CD4-positive, CD25-positive, alpha-beta regulatory T cell (primary cell): Measurements from ENCODE around the gene SORCS3. TPM values are rescaled to one million over a fixed set of nuclear protein-coding genes. Genes with fewer than 3 reads are reported as not detected.
A peak's percentile ranks its signal among the peaks of the same experiment; 100 is the strongest.

Experiments used
- ATAC-seq, 2 donors: fragments of 150-1000 bp; cut with Tn5 transposase; one replicate each; pipeline ENCODE4 v1.10.0; 2021; ENCODE audit warnings: low read depth in 2 of 2, moderate number of reproducible peaks in 2 of 2, moderate library complexity in 1 of 2
- DNase-seq, 3 donors: peaks; one replicate each; pipeline versions ENCODE4 v3.0.0 to v3.0.0-alpha.2; 2012 to 2022; ENCODE audit warnings: mixed read lengths in 1 of 3
- H3K27ac ChIP-seq: one replicate; pipeline ENCODE4 v1.7.0; 2013; ENCODE audit warnings: mild to moderate bottlenecking, low read length; ENCODE audit not compliant: insufficient read depth, poor library complexity, severe bottlenecking
- H3K27me3 ChIP-seq: one replicate; pipeline ENCODE4 v1.7.0; 2013; ENCODE audit warnings: low read length; ENCODE audit not compliant: control insufficient read depth, insufficient read depth
- H3K36me3 ChIP-seq: one replicate; pipeline ENCODE4 v1.7.0; 2013; ENCODE audit warnings: mild to moderate bottlenecking, low read length, moderate library complexity; ENCODE audit not compliant: control insufficient read depth, insufficient read depth
- H3K4me1 ChIP-seq: 2 replicates; pipeline ENCODE4 v1.7.0; 2013; ENCODE audit warnings: mild to moderate bottlenecking, low read length; ENCODE audit not compliant: insufficient read depth, control insufficient read depth, poor library complexity, severe bottlenecking
- H3K4me3 ChIP-seq: one replicate; pipeline ENCODE4 v1.7.0; 2013; ENCODE audit warnings: low read depth, mild to moderate bottlenecking, low read length, moderate library complexity
- H3K9me3 ChIP-seq, 2 experiments: 1 replicate in 1 of 2; 2 replicates in 1 of 2; pipeline ENCODE4 v1.7.0; 2013; ENCODE audit warnings: low read length in 2 of 2, mild to moderate bottlenecking in 1 of 2, moderate library complexity in 1 of 2; ENCODE audit not compliant: control insufficient read depth in 2 of 2
- H3K27ac Mint-ChIP-seq, 3 donors: one replicate each; pipeline ENCODE4 v1.8.0; 2020 to 2022; ENCODE audit warnings: mild to moderate bottlenecking in 3 of 3, mixed read lengths in 3 of 3, moderate library complexity in 2 of 3
- H3K27me3 Mint-ChIP-seq: one replicate; pipeline ENCODE4 v1.8.0; 2022; ENCODE audit warnings: mild to moderate bottlenecking, mixed read lengths
- H3K36me3 Mint-ChIP-seq: one replicate; pipeline ENCODE4 v1.8.0; 2020; ENCODE audit warnings: mixed read lengths
- H3K4me1 Mint-ChIP-seq, 4 donors: one replicate each; pipeline ENCODE4 v1.8.0; 2020 to 2022; ENCODE audit warnings: mixed read lengths in 4 of 4, mild to moderate bottlenecking in 1 of 4
- H3K4me3 Mint-ChIP-seq, 4 donors: one replicate each; pipeline ENCODE4 v1.8.0; 2020 to 2022; ENCODE audit warnings: mild to moderate bottlenecking in 4 of 4, mixed read lengths in 4 of 4, moderate library complexity in 3 of 4
- H3K9me3 Mint-ChIP-seq, 7 donors: one replicate each; pipeline ENCODE4 v1.8.0; 2020 to 2022; ENCODE audit warnings: mixed read lengths in 7 of 7, mild to moderate bottlenecking in 3 of 7, moderate library complexity in 2 of 7
- polyA plus RNA-seq, 4 donors: library from polyadenylated mRNA; unstranded; fragments of 300-500 nt; fragmentation: Illumina TruSeq; gene quantifications; one replicate each; pipeline ENCODE4 v1.2.3, GENCODE V29; 2021
- total RNA-seq: library from RNA; stranded (reverse); gene quantifications from one replicate; pipeline ENCODE4 v1.2.3, GENCODE V29; 2022

Gene SORCS3
- total and polyA plus RNA-seq, 5 donors from 2014 or later: 0.35 TPM; not detected in 4

GRCh38 chr10:104809288-104810090 lies 168.4 kb downstream of the SORCS3 start:
- Mint-ChIP-seq H3K4me3 (no peak overlapping the region), H3K9me3 (peaks cover 0 to 15% (median 0%) of the 10 kb centered on the region in 7 donors), H3K27me3 (peaks cover 4% of the 10 kb centered on the region), H3K4me1 (no peaks in the 10 kb centered on the region), H3K27ac (no peak overlapping the region), H3K36me3 (no peaks in the 10 kb centered on the region)
- H3K4me1 ChIP-seq: no peaks in the 10 kb centered on the region
- no peaks in the 10 kb centered on the region for H3K27me3 ChIP-seq
- no peak overlapping the region for H3K27ac ChIP-seq
- H3K4me3 ChIP-seq: no peak overlapping the region
- ATAC-seq (no peak), DNase-seq (no peak)
- H3K9me3 ChIP-seq: no peaks in the 10 kb centered on the region
- H3K36me3 ChIP-seq: no peaks in the 10 kb centered on the region

- Mint-ChIP-seq H3K27me3 (peaks cover 4% of the 10 kb centered on the region), H3K27ac (no peak overlapping the region), H3K4me1 (no peaks in the 10 kb centered on the region), H3K9me3 (peaks cover 0 to 8% (median 0%) of the 10 kb centered on the region in 7 donors), H3K4me3 (no peak overlapping the region), H3K36me3 (no peaks in the 10 kb centered on the region)
- Histone ChIP-seq H3K4me1 (no peaks in the 10 kb centered on the region), H3K27ac (no peak overlapping the region), H3K27me3 (no peaks in the 10 kb centered on the region), H3K36me3 (no peaks in the 10 kb centered on the region), H3K9me3 (no peaks in the 10 kb centered on the region), H3K4me3 (no peak overlapping the region)
- ATAC-seq (no peak), DNase-seq (no peak)
Observed at GRCh38 chr10:104811166-104811565, 170.1 kb downstream of the SORCS3 start.

- H3K27me3 ChIP-seq: no peaks in the 10 kb centered on the region
- H3K4me1 Mint-ChIP-seq: peaks cover 0 to 2% (median 0%) of the 10 kb centered on the region in 4 donors
- no peaks in the 10 kb centered on the region for H3K36me3 Mint-ChIP-seq
- no peak for ATAC-seq
- no peaks in the 10 kb centered on the region for H3K36me3 ChIP-seq
- H3K9me3 Mint-ChIP-seq: peaks cover 0 to 6% (median 0%) of the 10 kb centered on the region in 7 donors
- no peaks in the 10 kb centered on the region for H3K27me3 Mint-ChIP-seq
- no peaks in the 10 kb centered on the region for H3K4me1 ChIP-seq
- H3K4me3 Mint-ChIP-seq: no peak overlapping the region
- no peak overlapping the region for H3K4me3 ChIP-seq
- no peaks in the 10 kb centered on the region for H3K9me3 ChIP-seq
- no peak overlapping the region for H3K27ac ChIP-seq
- no peak overlapping the region for H3K27ac Mint-ChIP-seq
- DNase-seq: no peak
Observed at GRCh38 chr10:104816501-104816900, 175.4 kb downstream of the SORCS3 start.

- Mint-ChIP-seq H3K27me3 (no peaks in the 10 kb centered on the region), H3K36me3 (no peaks in the 10 kb centered on the region), H3K4me1 (peaks cover 0 to 2% (median 0%) of the 10 kb centered on the region in 4 donors), H3K9me3 (peaks cover 0 to 14% (median 5%) of the 10 kb centered on the region in 7 donors), H3K4me3 (no peak overlapping the region), H3K27ac (no peak overlapping the region)
- ATAC-seq: no peak
- no peaks in the 10 kb centered on the region for H3K27me3 ChIP-seq
- no peaks in the 10 kb centered on the region for H3K36me3 ChIP-seq
- no peaks in the 10 kb centered on the region for H3K9me3 ChIP-seq
- no peak overlapping the region for H3K27ac ChIP-seq
- H3K4me1 ChIP-seq: no peaks in the 10 kb centered on the region
- DNase-seq: no peak
- no peak overlapping the region for H3K4me3 ChIP-seq
Observed at GRCh38 chr10:104819731-104820130, 178.6 kb downstream of the SORCS3 start.

GRCh38 chr10:104822088-104822487 lies 181.0 kb downstream of the SORCS3 start:
- H3K36me3 Mint-ChIP-seq: no peaks in the 10 kb centered on the region
- no peaks in the 10 kb centered on the region for H3K9me3 ChIP-seq
- no peak overlapping the region for H3K4me3 Mint-ChIP-seq
- no peaks in the 10 kb centered on the region for H3K36me3 ChIP-seq
- H3K27ac ChIP-seq: no peak overlapping the region
- H3K4me1 Mint-ChIP-seq: no peaks in the 10 kb centered on the region
- H3K27me3 ChIP-seq: no peaks in the 10 kb centered on the region
- no peaks in the 10 kb centered on the region for H3K27me3 Mint-ChIP-seq
- DNase-seq: no peak
- H3K4me1 ChIP-seq: no peaks in the 10 kb centered on the region
- no peak overlapping the region for H3K4me3 ChIP-seq
- ATAC-seq: no peak
- peak overlapping the region in 1 of 3 donors; percentile 43 for H3K27ac Mint-ChIP-seq
- H3K9me3 Mint-ChIP-seq: peaks cover 0 to 19% (median 6%) of the 10 kb centered on the region in 7 donors

- H3K9me3 ChIP-seq: no peaks in the 10 kb centered on the region
- H3K27me3 ChIP-seq: no peaks in the 10 kb centered on the region
- no peak overlapping the region for H3K27ac ChIP-seq
- ATAC-seq (no peak), DNase-seq (peak in 1 of 3 donors; percentile 9)
- H3K4me3 ChIP-seq: no peak overlapping the region
- H3K4me3 Mint-ChIP-seq: no peak overlapping the region
- no peaks in the 10 kb centered on the region for H3K4me1 ChIP-seq
- no peaks in the 10 kb centered on the region for H3K36me3 ChIP-seq
- H3K4me1 Mint-ChIP-seq: no peaks in the 10 kb centered on the region
- no peaks in the 10 kb centered on the region for H3K36me3 Mint-ChIP-seq
- no peaks in the 10 kb centered on the region for H3K27me3 Mint-ChIP-seq
- H3K27ac Mint-ChIP-seq: no peak overlapping the region
- H3K9me3 Mint-ChIP-seq: peaks cover 2 to 20% (median 5%) of the 10 kb centered on the region in 7 donors
Observed at GRCh38 chr10:104824380-104825006, 183.4 kb downstream of the SORCS3 start.

- Mint-ChIP-seq H3K4me1 (no peaks in the 10 kb centered on the region), H3K4me3 (no peak overlapping the region), H3K27ac (no peak overlapping the region), H3K9me3 (peaks cover 0 to 7% (median 4%) of the 10 kb centered on the region in 7 donors), H3K27me3 (no peaks in the 10 kb centered on the region), H3K36me3 (no peaks in the 10 kb centered on the region)
- H3K36me3 ChIP-seq: no peaks in the 10 kb centered on the region
- DNase-seq (no peak), ATAC-seq (no peak)
- no peaks in the 10 kb centered on the region for H3K27me3 ChIP-seq
- no peaks in the 10 kb centered on the region for H3K4me1 ChIP-seq
- H3K4me3 ChIP-seq: no peak overlapping the region
- H3K9me3 ChIP-seq: no peaks in the 10 kb centered on the region
- no peak overlapping the region for H3K27ac ChIP-seq
Observed at GRCh38 chr10:104831272-104831671, 190.2 kb downstream of the SORCS3 start.
